KOPT-K1 (cell line): ENCODE data around the gene ARFGAP2.

Experiments used
- H3K27ac ChIP-seq: fragments of 200-600 bp; sonication (generic); 2 replicates; pipeline ENCODE4 v1.5.1; 2016; ENCODE audit warnings: antibody characterized with exemption, mild to moderate bottlenecking, low read depth, low read length; ENCODE audit not compliant: poor library complexity, severe bottlenecking
- H3K36me3 ChIP-seq: fragments of 200-600 bp; sonication (generic); 2 replicates; pipeline ENCODE4 v1.5.1; 2017; ENCODE audit warnings: antibody characterized with exemption, mild to moderate bottlenecking, low read length, moderate library complexity; ENCODE audit not compliant: insufficient read depth
- H3K9me3 ChIP-seq: fragments of 200-600 bp; sonication (generic); 2 replicates; pipeline ENCODE4 v1.5.1; 2017; ENCODE audit warnings: antibody characterized with exemption, low read length, mild to moderate bottlenecking; ENCODE audit not compliant: insufficient read depth, poor library complexity, severe bottlenecking

Gene ARFGAP2

DNA sequence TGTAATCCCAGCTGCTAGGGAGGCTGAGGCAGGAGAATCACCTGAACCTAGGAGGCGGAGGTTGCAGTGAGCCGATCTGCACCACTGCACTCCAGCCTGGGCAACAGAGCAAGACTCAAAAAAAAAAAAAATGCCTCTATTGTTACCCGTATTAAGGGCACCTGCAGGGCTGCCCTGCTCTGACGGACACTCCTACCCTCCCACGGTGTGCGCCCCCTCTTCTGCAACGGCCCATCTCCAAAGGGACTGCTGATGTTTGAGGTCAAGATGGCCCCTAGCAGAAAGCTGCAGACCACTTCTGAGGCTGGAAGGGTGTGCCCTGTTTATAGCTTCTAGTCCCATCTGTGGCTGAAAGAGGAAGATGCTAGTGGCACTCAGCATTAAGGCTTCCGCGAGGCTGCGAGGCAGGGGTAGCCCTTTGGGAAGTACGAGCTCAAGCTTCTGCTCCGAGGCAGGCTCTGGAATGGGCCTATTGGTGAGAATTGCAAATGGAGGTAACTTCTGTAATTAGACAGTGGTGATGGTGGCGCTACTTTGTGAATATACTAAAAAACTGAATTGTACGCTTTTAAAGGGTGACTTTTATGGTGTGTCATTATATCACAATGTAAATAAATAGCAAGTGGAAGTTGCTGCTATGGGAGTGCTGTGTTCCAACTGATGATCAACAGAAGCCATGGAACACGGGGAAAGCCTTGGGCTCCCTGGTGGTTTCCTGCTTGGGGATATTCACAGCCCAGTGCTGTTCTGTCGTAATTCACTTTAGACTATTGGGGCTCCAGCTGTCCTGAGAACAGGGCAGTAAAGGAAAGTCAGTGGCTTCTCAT lies 24.3 kb downstream of the ARFGAP2 start:
- Histone ChIP-seq H3K9me3 (no peaks in the 10 kb centered on the region), H3K27ac (peak overlapping the region; percentile 56), H3K36me3 (no peaks in the 10 kb centered on the region; the same call in 1 of the 2 replicates)

DNA sequence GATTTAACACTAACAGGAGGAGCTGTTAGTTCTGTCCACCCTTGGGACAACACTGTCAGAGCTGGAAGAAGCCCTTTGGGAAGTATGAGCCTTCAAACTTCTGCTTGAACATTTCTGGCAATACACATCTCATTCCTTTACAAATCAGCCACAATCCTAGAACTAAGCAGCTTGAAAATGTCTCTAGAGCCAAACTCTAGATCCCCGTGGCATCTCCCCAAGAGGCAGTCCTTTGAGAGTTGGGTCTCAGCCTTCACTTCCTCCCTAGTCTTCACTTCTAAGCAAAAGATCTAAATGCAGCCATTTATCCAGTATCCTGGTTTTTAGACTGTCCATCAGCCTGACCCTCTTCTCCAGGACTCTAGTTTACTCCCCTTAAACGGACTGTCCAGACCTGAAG lies 26.9 kb downstream of the ARFGAP2 start:
- Histone ChIP-seq H3K9me3 (no peaks in the 10 kb centered on the region), H3K36me3 (no peaks in the 10 kb centered on the region), H3K27ac (no peak overlapping the region)

DNA sequence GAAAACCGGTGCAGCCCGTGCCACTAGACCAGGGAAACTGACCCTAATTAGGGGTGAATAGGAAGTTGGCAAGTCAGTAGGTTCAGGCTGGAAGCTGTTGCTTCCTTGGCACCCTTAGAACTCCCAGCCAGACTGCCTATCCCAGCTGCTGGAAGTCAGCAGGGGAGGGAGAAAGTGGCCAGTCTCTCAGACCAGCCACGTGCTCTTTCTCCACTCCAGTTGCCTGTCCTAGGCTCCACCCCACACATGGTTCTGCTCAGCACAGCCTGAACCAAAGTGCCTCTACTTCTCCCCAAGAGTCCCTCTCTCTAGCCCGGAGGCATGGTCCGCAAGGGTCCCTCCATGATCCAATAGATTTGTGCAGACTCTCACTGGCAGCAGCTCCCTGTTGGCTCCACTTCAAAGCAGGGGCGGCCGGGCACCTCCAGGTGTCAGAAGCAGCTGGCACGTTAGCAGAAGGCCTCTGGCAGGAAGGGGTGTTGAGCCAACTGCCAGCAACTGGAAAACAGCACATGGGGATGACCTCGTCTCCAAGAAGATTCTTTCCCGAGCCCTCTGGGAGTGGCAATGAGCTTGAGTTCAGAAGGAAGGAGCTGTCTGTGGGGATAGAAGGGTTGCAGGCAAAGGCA lies 27.7 kb downstream of the ARFGAP2 start:
- Histone ChIP-seq H3K9me3 (no peaks in the 10 kb centered on the region), H3K27ac (no peak overlapping the region), H3K36me3 (no peaks in the 10 kb centered on the region)

GRCh38 chr11:47148270-47148669 lies 28.4 kb downstream of the ARFGAP2 start:
- no peak overlapping the region for H3K27ac ChIP-seq
- no peaks in the 10 kb centered on the region for H3K9me3 ChIP-seq
- H3K36me3 ChIP-seq: no peaks in the 10 kb centered on the region

DNA sequence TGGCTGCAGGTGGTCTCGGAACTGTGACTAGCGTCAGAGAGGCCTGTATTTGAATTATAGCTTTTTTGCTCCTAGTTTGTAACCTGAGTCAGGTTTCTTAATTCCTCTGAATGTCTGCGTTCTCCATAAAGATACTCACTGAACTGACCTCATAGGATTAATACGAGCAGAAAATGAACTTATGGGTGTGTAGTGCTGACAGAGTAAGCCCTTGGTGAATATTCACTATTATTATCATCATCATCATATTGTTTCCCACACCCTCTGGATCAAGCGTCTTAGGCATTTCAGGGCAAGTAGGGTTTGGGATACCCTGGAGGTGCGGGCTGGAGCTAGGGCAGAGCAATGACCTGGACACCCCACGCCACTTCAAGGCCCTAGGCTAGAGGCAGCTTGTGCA lies 29.0 kb downstream of the ARFGAP2 start:
- H3K9me3 ChIP-seq: no peaks in the 10 kb centered on the region
- H3K36me3 ChIP-seq: no peaks in the 10 kb centered on the region
- H3K27ac ChIP-seq: no peak overlapping the region

DNA sequence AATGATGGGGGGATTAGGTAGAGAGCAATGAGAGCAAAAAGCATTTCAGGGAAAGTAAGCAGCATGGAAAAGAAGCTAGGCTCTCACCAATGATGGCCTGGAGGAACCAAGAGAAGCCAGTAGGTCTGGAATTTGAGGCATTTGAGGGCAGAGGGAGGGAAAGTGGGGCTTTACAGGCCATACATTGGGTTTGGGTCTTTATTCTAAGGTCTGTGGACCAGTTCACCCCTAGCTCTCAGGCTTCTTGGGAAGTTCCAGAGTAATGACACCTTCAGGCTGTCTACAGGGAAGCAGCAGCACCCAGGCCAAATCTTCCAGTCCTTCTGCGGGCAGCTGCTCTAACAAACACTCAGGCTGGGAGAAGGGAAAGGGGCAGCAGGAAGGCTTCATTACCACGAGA lies 29.4 kb downstream of the ARFGAP2 start:
- no peak overlapping the region for H3K27ac ChIP-seq
- H3K9me3 ChIP-seq: no peaks in the 10 kb centered on the region
- no peaks in the 10 kb centered on the region for H3K36me3 ChIP-seq

DNA sequence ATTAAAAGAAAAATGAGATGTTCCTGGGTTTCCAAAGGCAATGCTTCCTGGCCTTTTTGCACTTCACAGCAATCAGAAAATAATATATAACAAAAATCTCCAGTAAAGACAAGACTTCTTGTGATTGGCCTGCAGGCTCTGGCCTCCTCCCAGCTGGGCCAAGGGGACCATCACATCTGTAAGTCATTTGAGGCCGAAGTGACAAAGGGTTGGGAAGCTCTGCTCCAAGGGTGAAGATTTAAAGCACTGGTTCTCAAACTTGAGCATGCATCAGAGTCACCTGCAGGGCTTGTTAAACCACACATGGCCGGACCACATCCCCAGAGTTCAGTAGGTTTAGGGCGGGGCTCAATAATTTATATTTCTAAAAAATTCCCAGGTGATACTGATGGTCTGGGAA lies 32.1 kb downstream of the ARFGAP2 start:
- no peak overlapping the region for H3K27ac ChIP-seq

GRCh38 chr11:47143322-47143721 lies 33.4 kb downstream of the ARFGAP2 start:
- H3K36me3 ChIP-seq: no peaks in the 10 kb centered on the region
- H3K9me3 ChIP-seq: no peaks in the 10 kb centered on the region
- no peak overlapping the region for H3K27ac ChIP-seq

More for the DNA sequence above, 32.1 kb downstream of the ARFGAP2 start:
- Histone ChIP-seq H3K9me3 (no peaks in the 10 kb centered on the region), H3K36me3 (no peaks in the 10 kb centered on the region)

- no peak overlapping the region for H3K27ac ChIP-seq
- no peaks in the 10 kb centered on the region for H3K9me3 ChIP-seq
Measured at GRCh38 chr11:47139878-47140277, 36.8 kb downstream of the ARFGAP2 start.

DNA sequence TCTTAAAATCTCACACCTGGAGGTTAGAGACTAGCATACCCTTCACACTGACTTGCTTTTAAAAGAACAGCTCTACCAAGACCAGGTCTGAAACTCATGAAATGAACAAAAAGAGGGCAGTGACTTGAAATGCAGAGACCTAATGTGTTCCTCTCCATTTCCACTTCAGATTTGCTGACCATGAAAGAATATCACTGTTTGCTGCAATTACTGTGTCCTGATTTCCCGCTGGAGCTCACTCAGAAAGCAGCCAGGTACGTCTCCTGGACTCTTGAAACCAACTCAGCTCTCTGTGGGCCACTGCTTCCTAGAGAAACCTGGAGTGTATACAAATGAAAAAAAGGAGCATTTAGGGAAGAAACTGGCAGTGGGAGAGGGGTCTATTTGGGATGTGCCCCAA lies 39.2 kb downstream of the ARFGAP2 start:
- H3K36me3 ChIP-seq: no peaks in the 10 kb centered on the region
- no peaks in the 10 kb centered on the region for H3K9me3 ChIP-seq
- no peak overlapping the region for H3K27ac ChIP-seq

More at GRCh38 chr11:47139878-47140277, 36.8 kb downstream of the ARFGAP2 start:
- no peaks in the 10 kb centered on the region for H3K36me3 ChIP-seq

DNA sequence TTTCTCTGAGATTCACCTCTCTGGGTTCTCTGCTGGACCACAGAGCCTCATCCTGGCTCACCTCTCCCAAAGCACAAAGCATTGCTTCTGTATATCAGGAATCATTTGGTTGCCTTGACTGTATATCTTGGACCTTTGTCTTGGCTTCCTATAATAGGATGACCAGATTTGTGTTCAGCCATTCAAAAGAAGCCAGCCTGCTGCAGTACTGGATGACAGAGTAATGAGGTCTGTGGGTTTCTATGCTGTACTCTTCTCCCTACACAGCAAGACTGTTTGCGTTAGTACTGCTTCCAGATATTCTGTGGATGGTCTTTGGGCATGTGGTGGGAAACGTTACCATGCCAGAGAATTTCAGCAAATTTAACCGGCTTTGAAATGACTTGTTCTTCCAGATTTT lies 39.8 kb downstream of the ARFGAP2 start:
- Histone ChIP-seq H3K27ac (no peak overlapping the region), H3K36me3 (no peaks in the 10 kb centered on the region), H3K9me3 (no peaks in the 10 kb centered on the region)

GRCh38 chr11:47136327-47136726 lies 40.4 kb downstream of the ARFGAP2 start:
- H3K27ac ChIP-seq: no peak overlapping the region
- no peaks in the 10 kb centered on the region for H3K9me3 ChIP-seq
- H3K36me3 ChIP-seq: no peaks in the 10 kb centered on the region

DNA sequence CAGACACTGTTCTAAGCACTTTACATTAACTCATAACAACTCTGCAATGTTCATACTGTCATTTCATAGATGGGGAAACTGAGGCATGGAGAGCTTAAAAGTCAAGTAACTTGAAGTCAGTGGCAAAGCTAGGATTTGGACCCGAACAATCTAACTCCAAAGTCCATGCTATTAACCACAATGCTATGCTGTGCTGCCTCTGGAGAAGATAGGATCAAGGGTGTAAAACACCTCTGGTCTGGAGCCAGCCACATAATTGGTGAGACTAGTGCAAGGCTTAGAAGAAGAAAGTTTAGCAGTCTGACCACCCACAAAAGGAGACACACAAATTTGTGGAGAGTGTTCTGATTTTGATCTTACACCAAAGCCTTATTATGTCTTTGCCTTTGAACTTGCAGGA lies 43.7 kb downstream of the ARFGAP2 start:
- Histone ChIP-seq H3K9me3 (no peaks in the 10 kb centered on the region), H3K36me3 (no peaks in the 10 kb centered on the region), H3K27ac (no peak overlapping the region)

GRCh38 chr11:47132490-47132889 lies 44.2 kb downstream of the ARFGAP2 start:
- no peak overlapping the region for H3K27ac ChIP-seq
- no peaks in the 10 kb centered on the region for H3K9me3 ChIP-seq
- H3K36me3 ChIP-seq: no peaks in the 10 kb centered on the region

- Histone ChIP-seq H3K27ac (no peak overlapping the region), H3K9me3 (no peaks in the 10 kb centered on the region), H3K36me3 (no peaks in the 10 kb centered on the region)
Measured at GRCh38 chr11:47131136-47131535, 45.5 kb downstream of the ARFGAP2 start.

DNA sequence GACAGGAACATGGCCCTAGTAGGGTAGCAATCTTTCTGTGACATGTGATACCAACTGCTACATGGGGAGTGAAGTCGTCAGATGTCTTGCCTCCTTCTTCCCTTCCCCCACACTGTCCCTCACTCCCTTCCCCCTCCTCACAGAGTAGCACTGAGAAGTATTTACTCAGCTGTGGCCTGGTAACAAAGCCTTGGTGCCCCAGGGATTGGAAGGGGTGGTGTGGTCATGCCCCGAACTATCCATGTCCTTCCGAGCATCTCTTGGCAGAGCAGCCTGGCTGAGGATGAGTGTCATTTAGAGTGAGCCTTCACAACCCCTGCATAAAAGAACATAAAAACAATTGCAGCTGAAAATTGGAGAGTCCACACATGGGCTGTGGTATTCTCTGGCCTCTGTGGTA lies 46.1 kb downstream of the ARFGAP2 start:
- no peaks in the 10 kb centered on the region for H3K9me3 ChIP-seq
- no peaks in the 10 kb centered on the region for H3K36me3 ChIP-seq
- H3K27ac ChIP-seq: no peak overlapping the region
